Measurements from ENCODE around the gene CARMIL1. TPM values are rescaled to one million over a fixed set of nuclear protein-coding genes. Genes with fewer than 3 reads are reported as not detected.

CARMIL1 gene
- total RNA-seq, 4 donors from 2014 or later = 13.6 to 33.2 (median 22.2) TPM

- Histone ChIP-seq H3K27me3 (no peaks in the 10 kb centered on the region), H3K27ac (no peak overlapping the region), H3K4me1 (peaks cover 3% of the 10 kb centered on the region), H3K4me3 (no peak overlapping the region), H3K9me3 (no peaks in the 10 kb centered on the region), H3K36me3 (no peaks in the 10 kb centered on the region)
- WGBS = 71% methylated on average over 2 of the region's 2 CpGs
- TF ChIP-seq POLR2A (IDR thresholded peaks at IDR 0.05) (no peak), POLR2AphosphoS5 (IDR thresholded peaks at IDR 0.05) (no peak), EP300 (IDR thresholded peaks at IDR 0.05) (no peak), CTCF (IDR thresholded peaks at IDR 0.05) (no peak)
- DNase-seq (ENCODE audit: low spot score in 2 of 2) = no peak
Observed at GRCh38 chr6:25448965-25449538, 169.9 kb downstream of the CARMIL1 start.

- DNase-seq (ENCODE audit: low spot score in 2 of 2) = no peak
- TF ChIP-seq EP300 (IDR thresholded peaks at IDR 0.05) (no peak), POLR2A (IDR thresholded peaks at IDR 0.05) (no peak), CTCF (IDR thresholded peaks at IDR 0.05) (no peak), POLR2AphosphoS5 (IDR thresholded peaks at IDR 0.05) (no peak)
- H3K4me1 ChIP-seq = peaks cover 3% of the 10 kb centered on the region
- H3K27me3 ChIP-seq = no peaks in the 10 kb centered on the region
- H3K36me3 ChIP-seq = no peaks in the 10 kb centered on the region
- WGBS = 83% methylated on average over 4 of the region's 4 CpGs
- no peak overlapping the region for H3K27ac ChIP-seq
- H3K4me3 ChIP-seq = no peak overlapping the region
- H3K9me3 ChIP-seq = no peaks in the 10 kb centered on the region
Observed at GRCh38 chr6:25449774-25450173, 170.6 kb downstream of the CARMIL1 start.

GRCh38 chr6:25450469-25451198, 171.5 kb downstream of the CARMIL1 start:
- no peaks in the 10 kb centered on the region for H3K36me3 ChIP-seq
- no peak overlapping the region for H3K27ac ChIP-seq
- H3K4me3 ChIP-seq = no peak overlapping the region
- no peak for DNase-seq (ENCODE audit: low spot score in 2 of 2)
- H3K9me3 ChIP-seq = no peaks in the 10 kb centered on the region
- peaks cover 3% of the 10 kb centered on the region for H3K4me1 ChIP-seq
- H3K27me3 ChIP-seq = no peaks in the 10 kb centered on the region
- TF ChIP-seq POLR2AphosphoS5 (IDR thresholded peaks at IDR 0.05) (no peak), CTCF (IDR thresholded peaks at IDR 0.05) (no peak)

GRCh38 chr6:25452031-25452430, 172.9 kb downstream of the CARMIL1 start:
- H3K4me3 ChIP-seq = no peak overlapping the region
- H3K36me3 ChIP-seq = no peaks in the 10 kb centered on the region
- DNase-seq (ENCODE audit: low spot score in 2 of 2) = no peak
- TF ChIP-seq CTCF (IDR thresholded peaks at IDR 0.05) (no peak), EP300 (IDR thresholded peaks at IDR 0.05) (no peak), POLR2AphosphoS5 (IDR thresholded peaks at IDR 0.05) (no peak), POLR2A (IDR thresholded peaks at IDR 0.05) (no peak)
- no peaks in the 10 kb centered on the region for H3K9me3 ChIP-seq
- H3K27me3 ChIP-seq = no peaks in the 10 kb centered on the region
- WGBS = 75% methylated on average over 3 of the region's 3 CpGs
- peaks cover 10% of the 10 kb centered on the region for H3K4me1 ChIP-seq
- no peak overlapping the region for H3K27ac ChIP-seq

- Histone ChIP-seq H3K27ac (no peak overlapping the region), H3K9me3 (no peaks in the 10 kb centered on the region), H3K27me3 (no peaks in the 10 kb centered on the region), H3K4me3 (no peak overlapping the region), H3K36me3 (no peaks in the 10 kb centered on the region), H3K4me1 (peaks cover 7% of the 10 kb centered on the region)
- no peak for DNase-seq (ENCODE audit: low spot score in 2 of 2)
- TF ChIP-seq EP300 (IDR thresholded peaks at IDR 0.05) (no peak), POLR2A (IDR thresholded peaks at IDR 0.05) (no peak), POLR2AphosphoS5 (IDR thresholded peaks at IDR 0.05) (no peak), CTCF (IDR thresholded peaks at IDR 0.05) (no peak)
- 90% methylated on average over 2 of the region's 2 CpGs for WGBS
Observed at GRCh38 chr6:25453288-25453687, 174.1 kb downstream of the CARMIL1 start.

Measured in suprapubic skin (tissue), 4 donors.